Naive B cell (primary cell): ENCODE measurements around the gene BAHD1. TPM values are rescaled to one million over a fixed set of nuclear protein-coding genes. Genes with fewer than 3 reads are reported as not detected.

ENCODE experiments used
- ATAC-seq, 2 donors: fragments of 150-1000 bp; cut with Tn5 transposase; 2 replicates each; pipeline ENCODE4 v1.10.0; 2021; ENCODE audit warnings: low read depth in 2 of 2, mild to moderate bottlenecking in 2 of 2, moderate library complexity in 2 of 2
- DNase-seq: peaks from one replicate; pipeline ENCODE4 v3.0.0; 2022
- H3K27ac Mint-ChIP-seq, 6 donors: one replicate each; pipeline ENCODE4 v1.8.0; 2020 to 2022; ENCODE audit warnings: mild to moderate bottlenecking in 6 of 6, mixed read lengths in 6 of 6, moderate library complexity in 5 of 6, inconsistent platforms in 2 of 6
- H3K27me3 Mint-ChIP-seq, 3 donors: one replicate each; pipeline ENCODE4 v1.8.0; 2021 to 2022; ENCODE audit warnings: mixed read lengths in 3 of 3, mild to moderate bottlenecking in 1 of 3
- H3K36me3 Mint-ChIP-seq, 2 donors: one replicate each; pipeline ENCODE4 v1.8.0; 2020 to 2022; ENCODE audit warnings: mixed read lengths in 2 of 2, inconsistent platforms in 1 of 2, mild to moderate bottlenecking in 1 of 2
- H3K4me1 Mint-ChIP-seq, 3 donors: one replicate each; pipeline ENCODE4 v1.8.0; 2020 to 2022; ENCODE audit warnings: mixed read lengths in 3 of 3, inconsistent platforms in 1 of 3, mild to moderate bottlenecking in 1 of 3, moderate library complexity in 1 of 3
- H3K4me3 Mint-ChIP-seq, 8 donors: one replicate each; pipeline ENCODE4 v1.8.0; 2020 to 2022; ENCODE audit warnings: mild to moderate bottlenecking in 8 of 8, mixed read lengths in 8 of 8, moderate library complexity in 8 of 8, inconsistent platforms in 2 of 8
- H3K9me3 Mint-ChIP-seq, 7 donors: one replicate each; pipeline ENCODE4 v1.8.0; 2020 to 2022; ENCODE audit warnings: mixed read lengths in 7 of 7, mild to moderate bottlenecking in 5 of 7, inconsistent platforms in 2 of 7, moderate library complexity in 1 of 7
- polyA plus RNA-seq, 6 donors: library from polyadenylated mRNA; unstranded; fragments of 300-500 nt; fragmentation: Illumina TruSeq; gene quantifications; one replicate each; pipeline ENCODE4 v1.2.3, GENCODE V29; 2021; ENCODE audit warnings: low read depth in 6 of 6

The BAHD1 gene
- polyA plus RNA-seq, 6 donors from 2014 or later = 0.37 to 3.0 (median 1.9) TPM

- Mint-ChIP-seq H3K4me3 (peak overlapping the region; percentile 13 to 72 (median 62)), H3K27me3 (peaks cover 23 to 52% (median 37%) of the 10 kb centered on the region in 3 donors), H3K9me3 (peaks cover 0 to 3% (median 0%) of the 10 kb centered on the region in 7 donors), H3K27ac (no peak overlapping the region), H3K4me1 (peaks cover 32 to 39% (median 36%) of the 10 kb centered on the region in 3 donors), H3K36me3 (no peaks in the 10 kb centered on the region)
- DNase-seq (no peak), ATAC-seq (no peak)
Measured at GRCh38 chr15:40435023-40435709, 5.6 kb upstream of the BAHD1 start.

GRCh38 chr15:40435710-40436089 lies 5.1 kb upstream of the BAHD1 start:
- Mint-ChIP-seq H3K27me3 (peaks cover 23 to 52% (median 37%) of the 10 kb centered on the region in 3 donors), H3K36me3 (no peaks in the 10 kb centered on the region), H3K4me3 (peak overlapping the region in 7 of 8 donors; percentile 13 to 72 (median 64)), H3K4me1 (peaks cover 34 to 40% (median 37%) of the 10 kb centered on the region in 3 donors), H3K9me3 (peaks cover 0 to 3% (median 0%) of the 10 kb centered on the region in 7 donors), H3K27ac (no peak overlapping the region)
- DNase-seq = no peak
- ATAC-seq = no peak

- ATAC-seq = no peak
- Mint-ChIP-seq H3K4me1 (peaks cover 35 to 40% (median 37%) of the 10 kb centered on the region in 3 donors), H3K4me3 (peak overlapping the region; percentile 61 to 87 (median 76)), H3K36me3 (no peaks in the 10 kb centered on the region), H3K27me3 (peaks cover 23 to 52% (median 37%) of the 10 kb centered on the region in 3 donors), H3K9me3 (peaks cover 0 to 3% (median 0%) of the 10 kb centered on the region in 7 donors), H3K27ac (no peak overlapping the region)
- DNase-seq = no peak
Measured at GRCh38 chr15:40436116-40436891, 4.4 kb upstream of the BAHD1 start.

- DNase-seq = no peak
- Mint-ChIP-seq H3K4me3 (peak overlapping the region; percentile 42 to 87 (median 68)), H3K27me3 (peaks cover 23 to 52% (median 37%) of the 10 kb centered on the region in 3 donors), H3K9me3 (peaks cover 0 to 3% (median 0%) of the 10 kb centered on the region in 7 donors), H3K4me1 (peaks cover 35 to 40% (median 37%) of the 10 kb centered on the region in 3 donors), H3K36me3 (no peaks in the 10 kb centered on the region), H3K27ac (peak overlapping the region in 1 of 6 donors; percentile 70)
- no peak for ATAC-seq
Measured at GRCh38 chr15:40436892-40437751, 3.6 kb upstream of the BAHD1 start.

GRCh38 chr15:40437752-40438687 lies 2.7 kb upstream of the BAHD1 start:
- Mint-ChIP-seq H3K27ac (peak overlapping the region in 3 of 6 donors; percentile 15 to 50 (median 28)), H3K4me3 (peak overlapping the region in 6 of 8 donors; percentile 36 to 87 (median 76)), H3K4me1 (peaks cover 43 to 48% (median 46%) of the 10 kb centered on the region in 3 donors), H3K27me3 (peaks cover 23 to 52% (median 37%) of the 10 kb centered on the region in 3 donors), H3K9me3 (peaks cover 0 to 3% (median 0%) of the 10 kb centered on the region in 7 donors), H3K36me3 (no peaks in the 10 kb centered on the region)
- ATAC-seq (no peak), DNase-seq (no peak)

GRCh38 chr15:40438712-40439111 lies 2.0 kb upstream of the BAHD1 start:
- Mint-ChIP-seq H3K27me3 (peaks cover 23 to 52% (median 37%) of the 10 kb centered on the region in 3 donors), H3K36me3 (no peaks in the 10 kb centered on the region), H3K27ac (no peak overlapping the region), H3K4me3 (peak overlapping the region in 6 of 8 donors; percentile 10 to 95 (median 83)), H3K9me3 (peaks cover 0 to 3% (median 0%) of the 10 kb centered on the region in 7 donors), H3K4me1 (peaks cover 49 to 55% (median 53%) of the 10 kb centered on the region in 3 donors)
- ATAC-seq = no peak
- DNase-seq = no peak

- peaks cover 0 to 1% (median 0%) of the 10 kb centered on the region in 7 donors for H3K9me3 Mint-ChIP-seq
- H3K36me3 Mint-ChIP-seq = no peaks in the 10 kb centered on the region
- H3K27me3 Mint-ChIP-seq = peaks cover 23 to 52% (median 37%) of the 10 kb centered on the region in 3 donors
- H3K4me1 Mint-ChIP-seq = peaks cover 56 to 62% (median 61%) of the 10 kb centered on the region in 3 donors
- no peak for ATAC-seq
- peak overlapping the region; percentile 85 to 95 (median 90) for H3K4me3 Mint-ChIP-seq
- H3K27ac Mint-ChIP-seq = peak overlapping the region in 3 of 6 donors; percentile 68 to 90 (median 74)
- no peak for DNase-seq
Measured at GRCh38 chr15:40439461-40439959, 1.2 kb upstream of the BAHD1 start.

GRCh38 chr15:40439960-40440742 lies 602 bp upstream of the BAHD1 start:
- Mint-ChIP-seq H3K9me3 (peaks cover 0 to 1% (median 0%) of the 10 kb centered on the region in 7 donors), H3K4me1 (peaks cover 60 to 67% (median 65%) of the 10 kb centered on the region in 3 donors), H3K27ac (peak overlapping the region in 5 of 6 donors; percentile 31 to 90 (median 68)), H3K4me3 (peak overlapping the region; percentile 85 to 95 (median 90)), H3K27me3 (peaks cover 17 to 48% (median 37%) of the 10 kb centered on the region in 3 donors), H3K36me3 (no peaks in the 10 kb centered on the region)
- DNase-seq (peak; percentile 26), ATAC-seq (no peak)

- Mint-ChIP-seq H3K27me3 (peaks cover 14 to 33% (median 21%) of the 10 kb centered on the region in 3 donors), H3K27ac (peak overlapping the region in 5 of 6 donors; percentile 41 to 83 (median 73)), H3K9me3 (no peaks in the 10 kb centered on the region), H3K36me3 (no peaks in the 10 kb centered on the region), H3K4me3 (peak overlapping the region; percentile 80 to 95 (median 89)), H3K4me1 (peaks cover 47 to 60% (median 56%) of the 10 kb centered on the region in 3 donors)
- DNase-seq (peak; percentile 25), ATAC-seq (peak; percentile 2 to 5)
Measured at GRCh38 chr15:40441565-40442531, 1.1 kb downstream of the BAHD1 start.

- H3K4me1 Mint-ChIP-seq = peaks cover 35 to 48% (median 48%) of the 10 kb centered on the region in 3 donors
Measured at GRCh38 chr15:40443255-40443654, 2.5 kb downstream of the BAHD1 start.

More at GRCh38 chr15:40443255-40443654, 2.5 kb downstream of the BAHD1 start:
- no peaks in the 10 kb centered on the region for H3K9me3 Mint-ChIP-seq
- peaks cover 7 to 19% (median 7%) of the 10 kb centered on the region in 3 donors for H3K27me3 Mint-ChIP-seq
- H3K36me3 Mint-ChIP-seq = no peaks in the 10 kb centered on the region
- H3K27ac Mint-ChIP-seq = peak overlapping the region in 2 of 6 donors; percentile 43 to 83
- no peak for DNase-seq
- no peak for ATAC-seq
- H3K4me3 Mint-ChIP-seq = peak overlapping the region; percentile 80 to 95 (median 89)
